ENCODE results near the gene ADORA1. TPM values are rescaled to one million over a fixed set of nuclear protein-coding genes. Genes with fewer than 3 reads are reported as not detected.

Gene ADORA1
- total RNA-seq, 1 donor from 2014 or later, result not detected

DNA sequence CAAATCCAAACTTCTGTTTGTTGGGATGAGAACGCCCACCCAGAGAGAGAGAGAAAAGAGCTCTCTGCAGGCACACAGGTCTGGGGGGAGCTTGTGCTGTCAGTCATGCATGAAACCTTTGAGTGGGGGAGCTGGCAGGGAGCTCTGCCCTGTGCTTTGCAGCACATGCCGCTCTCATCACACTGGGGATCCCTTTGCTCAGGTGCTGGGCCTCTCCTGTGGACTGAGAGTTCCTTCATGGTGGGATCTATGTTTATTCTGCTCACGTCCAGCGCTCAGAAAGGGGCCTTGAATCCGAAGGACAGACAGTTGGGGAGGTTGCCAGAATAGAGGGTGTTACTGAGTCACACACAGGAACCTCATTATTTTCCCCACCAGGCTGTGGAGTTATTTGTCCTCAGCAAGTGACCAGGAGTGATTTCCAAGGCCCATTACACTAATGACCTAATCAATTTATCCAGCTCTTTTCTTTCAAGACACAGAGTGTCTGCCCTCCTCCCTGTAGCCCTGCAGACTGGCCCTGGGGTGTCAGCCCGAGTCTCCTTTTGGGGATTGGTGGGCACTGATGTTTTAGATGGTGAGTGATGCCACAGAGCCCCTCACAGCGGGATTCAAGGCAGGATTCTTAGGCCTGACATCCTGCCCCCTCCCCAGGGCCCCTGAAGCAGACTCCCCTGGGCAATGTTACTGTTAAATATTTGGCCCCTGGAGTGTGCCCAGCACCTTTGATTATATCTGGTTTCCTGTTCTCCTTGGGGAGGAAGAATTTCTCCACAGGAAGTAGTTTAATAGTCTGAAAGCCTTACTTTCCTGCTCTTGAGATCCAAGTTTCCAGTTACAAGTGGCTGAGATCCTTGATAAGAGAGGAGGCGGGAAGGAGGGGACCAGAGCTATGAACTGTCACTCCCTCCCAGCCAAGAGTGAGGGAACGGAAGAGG, 25.8 kb downstream of the ADORA1 start:
- no peak overlapping the region for H3K27ac Mint-ChIP-seq
- H3K4me1 Mint-ChIP-seq (ENCODE audit: low read depth), result no peaks in the 10 kb centered on the region
- intact Hi-C loops (cut with micrococcal nuclease), result no loop called here
- DNase-seq (ENCODE audit: low spot score), result no peak
- H3K4me3 Mint-ChIP-seq (ENCODE audit: low read depth), result no peak overlapping the region
- peaks cover 13% of the 10 kb centered on the region for H3K27me3 Mint-ChIP-seq (ENCODE audit: low read depth)
- no peaks in the 10 kb centered on the region for H3K9me3 Mint-ChIP-seq
- no peaks in the 10 kb centered on the region for H3K36me3 Mint-ChIP-seq (ENCODE audit: low read depth)

GRCh38 chr1:203153989-203154821, 26.7 kb downstream of the ADORA1 start:
- H3K27me3 Mint-ChIP-seq (ENCODE audit: low read depth), result peaks cover 14% of the 10 kb centered on the region
- intact Hi-C loops (cut with micrococcal nuclease), result no loop called here
- H3K9me3 Mint-ChIP-seq, result no peaks in the 10 kb centered on the region
- H3K4me1 Mint-ChIP-seq (ENCODE audit: low read depth), result no peaks in the 10 kb centered on the region
- DNase-seq (ENCODE audit: low spot score), result no peak
- no peaks in the 10 kb centered on the region for H3K36me3 Mint-ChIP-seq (ENCODE audit: low read depth)
- no peak overlapping the region for H3K4me3 Mint-ChIP-seq (ENCODE audit: low read depth)
- no peak overlapping the region for H3K27ac Mint-ChIP-seq

DNA sequence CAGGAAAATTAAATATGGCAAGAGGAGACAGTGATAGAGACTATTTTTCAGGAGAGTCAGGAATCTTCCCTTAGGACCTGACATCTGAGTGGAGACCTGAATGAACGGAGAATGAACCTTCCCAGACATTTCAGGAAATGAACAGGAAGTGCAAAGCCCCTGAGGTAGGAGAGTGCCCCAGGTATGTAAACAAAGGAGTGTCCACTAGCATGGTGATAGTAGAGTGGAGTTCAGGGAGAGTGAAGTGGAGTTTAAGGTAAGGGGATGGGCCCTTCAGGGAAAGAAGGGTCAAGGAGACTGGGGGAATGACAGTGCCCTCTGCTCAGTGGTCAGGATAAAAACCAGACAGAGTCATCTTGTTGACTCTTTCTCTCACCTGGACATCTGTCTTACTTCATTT, 28.8 kb downstream of the ADORA1 start:
- Mint-ChIP-seq H3K27me3 (ENCODE audit: low read depth) (peaks cover 14% of the 10 kb centered on the region), H3K4me1 (ENCODE audit: low read depth) (no peaks in the 10 kb centered on the region), H3K9me3 (no peaks in the 10 kb centered on the region), H3K36me3 (ENCODE audit: low read depth) (no peaks in the 10 kb centered on the region), H3K4me3 (ENCODE audit: low read depth) (no peak overlapping the region), H3K27ac (no peak overlapping the region)
- no peak for DNase-seq (ENCODE audit: low spot score)
- intact Hi-C loops (cut with micrococcal nuclease), result no loop called here

- Mint-ChIP-seq H3K27me3 (ENCODE audit: low read depth) (peaks cover 14% of the 10 kb centered on the region), H3K4me1 (ENCODE audit: low read depth) (no peaks in the 10 kb centered on the region), H3K9me3 (no peaks in the 10 kb centered on the region), H3K36me3 (ENCODE audit: low read depth) (no peaks in the 10 kb centered on the region), H3K4me3 (ENCODE audit: low read depth) (no peak overlapping the region), H3K27ac (no peak overlapping the region)
- no peak for DNase-seq (ENCODE audit: low spot score)
- intact Hi-C loops (cut with micrococcal nuclease), result no loop called here
Measured at GRCh38 chr1:203158423-203158822, 30.9 kb downstream of the ADORA1 start.

- intact Hi-C loops (cut with micrococcal nuclease), result no loop called here
- Mint-ChIP-seq H3K9me3 (no peaks in the 10 kb centered on the region), H3K4me3 (ENCODE audit: low read depth) (no peak overlapping the region), H3K4me1 (ENCODE audit: low read depth) (no peaks in the 10 kb centered on the region), H3K27me3 (ENCODE audit: low read depth) (peaks cover 14% of the 10 kb centered on the region), H3K36me3 (ENCODE audit: low read depth) (no peaks in the 10 kb centered on the region), H3K27ac (no peak overlapping the region)
- no peak for DNase-seq (ENCODE audit: low spot score)
Measured at GRCh38 chr1:203158960-203159665, 31.6 kb downstream of the ADORA1 start.

GRCh38 chr1:203159844-203160243, 32.3 kb downstream of the ADORA1 start:
- no peak overlapping the region for H3K27ac Mint-ChIP-seq
- no peaks in the 10 kb centered on the region for H3K4me1 Mint-ChIP-seq (ENCODE audit: low read depth)
- intact Hi-C loops (cut with micrococcal nuclease), result no loop called here
- H3K4me3 Mint-ChIP-seq (ENCODE audit: low read depth), result no peak overlapping the region
- DNase-seq (ENCODE audit: low spot score), result no peak
- H3K36me3 Mint-ChIP-seq (ENCODE audit: low read depth), result no peaks in the 10 kb centered on the region
- peaks cover 17% of the 10 kb centered on the region for H3K27me3 Mint-ChIP-seq (ENCODE audit: low read depth)
- no peaks in the 10 kb centered on the region for H3K9me3 Mint-ChIP-seq

GRCh38 chr1:203161175-203161574, 33.6 kb downstream of the ADORA1 start:
- Mint-ChIP-seq H3K4me3 (ENCODE audit: low read depth) (no peak overlapping the region), H3K27ac (no peak overlapping the region), H3K27me3 (ENCODE audit: low read depth) (peaks cover 17% of the 10 kb centered on the region), H3K9me3 (no peaks in the 10 kb centered on the region), H3K36me3 (ENCODE audit: low read depth) (no peaks in the 10 kb centered on the region), H3K4me1 (ENCODE audit: low read depth) (no peaks in the 10 kb centered on the region)
- intact Hi-C loops (cut with micrococcal nuclease), result no loop called here
- no peak for DNase-seq (ENCODE audit: low spot score)

DNA sequence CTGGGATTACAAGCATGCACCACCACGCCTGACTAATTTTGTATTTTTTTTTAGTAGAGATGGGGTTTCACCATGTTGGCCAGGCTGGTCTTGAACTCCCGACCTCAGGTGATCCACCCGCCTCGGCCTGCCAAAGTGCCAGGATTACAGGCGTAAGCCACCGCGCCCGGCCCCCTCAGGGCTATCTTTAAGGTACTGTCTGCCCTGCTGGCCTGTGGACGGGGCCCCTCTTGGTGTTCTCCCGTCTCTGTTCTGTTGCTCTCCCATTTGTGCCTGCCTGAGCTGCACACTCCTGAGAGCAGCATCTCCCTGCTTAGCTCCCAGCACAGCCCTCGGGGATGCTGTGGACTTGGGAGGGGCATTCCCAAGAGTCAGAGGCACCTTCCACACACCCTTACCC, 34.2 kb downstream of the ADORA1 start:
- Mint-ChIP-seq H3K36me3 (ENCODE audit: low read depth) (no peaks in the 10 kb centered on the region), H3K27me3 (ENCODE audit: low read depth) (peaks cover 17% of the 10 kb centered on the region), H3K27ac (no peak overlapping the region), H3K9me3 (no peaks in the 10 kb centered on the region), H3K4me3 (ENCODE audit: low read depth) (no peak overlapping the region), H3K4me1 (ENCODE audit: low read depth) (no peaks in the 10 kb centered on the region)
- intact Hi-C loops (cut with micrococcal nuclease), result no loop called here
- no peak for DNase-seq (ENCODE audit: low spot score)

- intact Hi-C loops (cut with micrococcal nuclease), result no loop called here
- peaks cover 15% of the 10 kb centered on the region for H3K27me3 Mint-ChIP-seq (ENCODE audit: low read depth)
- H3K4me1 Mint-ChIP-seq (ENCODE audit: low read depth), result no peaks in the 10 kb centered on the region
Measured at GRCh38 chr1:203162403-203162802, 34.9 kb downstream of the ADORA1 start.

GRCh38 chr1:203163891-203164635, 36.5 kb downstream of the ADORA1 start:
- no peaks in the 10 kb centered on the region for H3K9me3 Mint-ChIP-seq
- DNase-seq (ENCODE audit: low spot score), result no peak
- H3K27me3 Mint-ChIP-seq (ENCODE audit: low read depth), result peaks cover 5% of the 10 kb centered on the region
- H3K27ac Mint-ChIP-seq, result no peak overlapping the region
- intact Hi-C loops (cut with micrococcal nuclease), result no loop called here
- H3K36me3 Mint-ChIP-seq (ENCODE audit: low read depth), result no peaks in the 10 kb centered on the region
- no peak overlapping the region for H3K4me3 Mint-ChIP-seq (ENCODE audit: low read depth)
- no peaks in the 10 kb centered on the region for H3K4me1 Mint-ChIP-seq (ENCODE audit: low read depth)

More at GRCh38 chr1:203162403-203162802, 34.9 kb downstream of the ADORA1 start:
- DNase-seq (ENCODE audit: low spot score), result no peak
- H3K27ac Mint-ChIP-seq, result no peak overlapping the region
- no peak overlapping the region for H3K4me3 Mint-ChIP-seq (ENCODE audit: low read depth)
- H3K9me3 Mint-ChIP-seq, result no peaks in the 10 kb centered on the region
- H3K36me3 Mint-ChIP-seq (ENCODE audit: low read depth), result no peaks in the 10 kb centered on the region

DNA sequence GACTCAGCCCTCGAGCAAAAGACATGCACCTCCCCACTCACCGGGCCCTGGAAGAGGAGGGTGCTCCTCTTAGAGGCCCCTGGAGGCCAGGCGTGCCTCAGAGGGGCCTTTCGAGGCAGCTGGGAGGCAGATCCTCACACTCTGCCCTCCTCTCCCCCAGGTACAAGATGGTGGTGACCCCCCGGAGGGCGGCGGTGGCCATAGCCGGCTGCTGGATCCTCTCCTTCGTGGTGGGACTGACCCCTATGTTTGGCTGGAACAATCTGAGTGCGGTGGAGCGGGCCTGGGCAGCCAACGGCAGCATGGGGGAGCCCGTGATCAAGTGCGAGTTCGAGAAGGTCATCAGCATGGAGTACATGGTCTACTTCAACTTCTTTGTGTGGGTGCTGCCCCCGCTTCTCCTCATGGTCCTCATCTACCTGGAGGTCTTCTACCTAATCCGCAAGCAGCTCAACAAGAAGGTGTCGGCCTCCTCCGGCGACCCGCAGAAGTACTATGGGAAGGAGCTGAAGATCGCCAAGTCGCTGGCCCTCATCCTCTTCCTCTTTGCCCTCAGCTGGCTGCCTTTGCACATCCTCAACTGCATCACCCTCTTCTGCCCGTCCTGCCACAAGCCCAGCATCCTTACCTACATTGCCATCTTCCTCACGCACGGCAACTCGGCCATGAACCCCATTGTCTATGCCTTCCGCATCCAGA, 37.7 kb downstream of the ADORA1 start:
- no peak overlapping the region for H3K4me3 Mint-ChIP-seq (ENCODE audit: low read depth)

DNA sequence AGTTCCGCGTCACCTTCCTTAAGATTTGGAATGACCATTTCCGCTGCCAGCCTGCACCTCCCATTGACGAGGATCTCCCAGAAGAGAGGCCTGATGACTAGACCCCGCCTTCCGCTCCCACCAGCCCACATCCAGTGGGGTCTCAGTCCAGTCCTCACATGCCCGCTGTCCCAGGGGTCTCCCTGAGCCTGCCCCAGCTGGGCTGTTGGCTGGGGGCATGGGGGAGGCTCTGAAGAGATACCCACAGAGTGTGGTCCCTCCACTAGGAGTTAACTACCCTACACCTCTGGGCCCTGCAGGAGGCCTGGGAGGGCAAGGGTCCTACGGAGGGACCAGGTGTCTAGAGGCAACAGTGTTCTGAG, 38.3 kb downstream of the ADORA1 start:
- peaks cover 3% of the 10 kb centered on the region for H3K27me3 Mint-ChIP-seq (ENCODE audit: low read depth)
- intact Hi-C loops (cut with micrococcal nuclease), result no loop called here
- H3K4me3 Mint-ChIP-seq (ENCODE audit: low read depth), result no peak overlapping the region
- no peaks in the 10 kb centered on the region for H3K36me3 Mint-ChIP-seq (ENCODE audit: low read depth)
- no peak overlapping the region for H3K27ac Mint-ChIP-seq
- no peaks in the 10 kb centered on the region for H3K9me3 Mint-ChIP-seq
- H3K4me1 Mint-ChIP-seq (ENCODE audit: low read depth), result no peaks in the 10 kb centered on the region
- no peak for DNase-seq (ENCODE audit: low spot score)

More for the DNA sequence above, 37.7 kb downstream of the ADORA1 start:
- DNase-seq (ENCODE audit: low spot score), result no peak
- no peaks in the 10 kb centered on the region for H3K36me3 Mint-ChIP-seq (ENCODE audit: low read depth)
- intact Hi-C loops (cut with micrococcal nuclease), result no loop called here
- no peak overlapping the region for H3K27ac Mint-ChIP-seq
- no peaks in the 10 kb centered on the region for H3K4me1 Mint-ChIP-seq (ENCODE audit: low read depth)
- no peaks in the 10 kb centered on the region for H3K9me3 Mint-ChIP-seq
- peaks cover 3% of the 10 kb centered on the region for H3K27me3 Mint-ChIP-seq (ENCODE audit: low read depth)

Measured in activated T-helper 2 cell treated with anti-CD3 and anti-CD28 coated beads, Interferon-gamma antibody, Interleukin-2, Interleukin-4, amounts not matched to agents 10 μg/mL and 5 μg/mL and 100 μg/mL, durations not matched to agents 14 hours and 24 hours and 36 hours (primary cell).